H9 (cell line): ENCODE results near the gene MYLK. TPM values are rescaled to one million over a fixed set of nuclear protein-coding genes. Genes with fewer than 3 reads are reported as not detected.

Experiments used
- DNase-seq: peaks from one replicate; pipeline ENCODE4 v3.0.0-alpha.2; 2017
- H2AFZ ChIP-seq: one replicate; pipeline ENCODE4 v1.6.1; 2013; ENCODE audit warnings: mild to moderate bottlenecking, low read length, control low read depth, moderate library complexity
- H2AK5ac ChIP-seq: 2 replicates; pipeline ENCODE4 v1.6.1; 2013; ENCODE audit warnings: low read length, control low read depth, mixed read lengths; ENCODE audit not compliant: insufficient read length
- H2BK120ac ChIP-seq: one replicate; pipeline ENCODE4 v1.6.1; 2013; ENCODE audit warnings: low read depth, mild to moderate bottlenecking, low read length, control low read depth, inconsistent platforms; ENCODE audit not compliant: poor library complexity, severe bottlenecking
- H2BK12ac ChIP-seq: 2 replicates; pipeline ENCODE4 v1.6.1; 2013; ENCODE audit warnings: low read length, control low read depth, mixed read lengths, low read depth; ENCODE audit not compliant: insufficient read length
- H2BK15ac ChIP-seq: 2 replicates; pipeline ENCODE4 v1.6.1; 2013; ENCODE audit warnings: low read depth, low read length, control low read depth
- H2BK20ac ChIP-seq: one replicate; pipeline ENCODE4 v1.6.1; 2013; ENCODE audit warnings: low read depth, mild to moderate bottlenecking, low read length, control low read depth, inconsistent platforms; ENCODE audit not compliant: poor library complexity, severe bottlenecking
- H2BK5ac ChIP-seq: 2 replicates; pipeline ENCODE4 v1.6.1; 2013; ENCODE audit warnings: low read length, control low read depth, mixed read lengths; ENCODE audit not compliant: insufficient read length
- H3K14ac ChIP-seq: 2 replicates; pipeline ENCODE4 v1.6.1; 2013; ENCODE audit warnings: low read length, control low read depth; ENCODE audit not compliant: insufficient read depth
- H3K18ac ChIP-seq: 2 replicates; pipeline ENCODE4 v1.6.1; 2013; ENCODE audit warnings: low read depth, mild to moderate bottlenecking, mixed read lengths, low read length, control low read depth; ENCODE audit not compliant: insufficient read length
- H3K23ac ChIP-seq: 2 replicates; pipeline ENCODE4 v1.6.1; 2013; ENCODE audit warnings: low read length, control low read depth, mixed read lengths, low read depth; ENCODE audit not compliant: insufficient read length
- H3K23me2 ChIP-seq: 2 replicates; pipeline ENCODE4 v1.6.1; 2013; ENCODE audit warnings: low read depth, mild to moderate bottlenecking, mixed read lengths, low read length, control low read depth; ENCODE audit not compliant: insufficient read length, poor library complexity, severe bottlenecking
- H3K27ac ChIP-seq: 2 replicates; pipeline ENCODE4 v1.5.1; 2013; ENCODE audit warnings: low read length, control low read depth, mixed read lengths, low read depth; ENCODE audit not compliant: insufficient read length
- H3K27me3 ChIP-seq: 2 replicates; pipeline ENCODE4 v1.6.1; 2013; ENCODE audit warnings: low read length, control low read depth, inconsistent platforms; ENCODE audit not compliant: insufficient read depth
- H3K4ac ChIP-seq: 2 replicates; pipeline ENCODE4 v1.6.1; 2013; ENCODE audit warnings: low read depth, mild to moderate bottlenecking, control low read depth, inconsistent platforms, low read length, moderate library complexity
- H3K4me1 ChIP-seq: 2 replicates; pipeline ENCODE4 v1.6.1; 2013; ENCODE audit warnings: low read length, control low read depth, inconsistent platforms; ENCODE audit not compliant: insufficient read depth
- H3K4me2 ChIP-seq: 2 replicates; pipeline ENCODE4 v1.6.1; 2013; ENCODE audit warnings: low read length, control low read depth, mixed read lengths; ENCODE audit not compliant: insufficient read length, insufficient read depth
- H3K56ac ChIP-seq: 2 replicates; pipeline ENCODE4 v1.6.1; 2013; ENCODE audit warnings: low read depth, mild to moderate bottlenecking, mixed read lengths, low read length, control low read depth; ENCODE audit not compliant: insufficient read length
- H3K79me1 ChIP-seq: 2 replicates; pipeline ENCODE4 v1.6.1; 2013; ENCODE audit warnings: low read depth, mild to moderate bottlenecking, moderate library complexity, low read length, control low read depth, inconsistent platforms; ENCODE audit not compliant: insufficient read depth, poor library complexity, severe bottlenecking
- H3K79me2 ChIP-seq: 2 replicates; pipeline ENCODE4 v1.6.1; 2013; ENCODE audit warnings: low read length, control low read depth, inconsistent platforms; ENCODE audit not compliant: insufficient read depth
- H3K9ac ChIP-seq: 2 replicates; pipeline ENCODE4 v1.6.1; 2013; ENCODE audit warnings: low read length, control low read depth, mixed read lengths; ENCODE audit not compliant: insufficient read length; ENCODE audit errors: extremely low read depth
- H3K9me3 ChIP-seq: one replicate; pipeline ENCODE4 v1.6.1; 2013; ENCODE audit warnings: low read depth, low read length, inconsistent platforms; ENCODE audit not compliant: control insufficient read depth
- H3T11ph ChIP-seq: one replicate; pipeline ENCODE4 v1.6.1; 2013; ENCODE audit warnings: mild to moderate bottlenecking, low read length, control low read depth, inconsistent platforms
- H4K20me1 ChIP-seq: one replicate; pipeline ENCODE4 v1.6.1; 2013; ENCODE audit not compliant: control insufficient read depth, insufficient read length, insufficient read depth
- H4K5ac ChIP-seq: 2 replicates; pipeline ENCODE4 v1.6.1; 2013; ENCODE audit warnings: low read depth, mild to moderate bottlenecking, mixed read lengths, low read length, control low read depth; ENCODE audit not compliant: insufficient read length
- H4K8ac ChIP-seq: replicated peaks from 2 replicates; pipeline ENCODE4 v1.6.1; 2013; ENCODE audit warnings: low read length, control low read depth, mixed read lengths, low read depth; ENCODE audit not compliant: insufficient read length
- H4K91ac ChIP-seq: 2 replicates; pipeline ENCODE4 v1.6.1; 2013; ENCODE audit warnings: low read depth, mild to moderate bottlenecking, moderate library complexity, mixed read lengths, low read length, control low read depth; ENCODE audit not compliant: insufficient read length
- H3K27ac Mint-ChIP-seq, 3 experiments: 2 replicates in 2 of 3; 3 replicates in 1 of 3; pipeline ENCODE4 v1.8.0; 2020 to 2021; ENCODE audit warnings: mixed read lengths in 3 of 3, mild to moderate bottlenecking in 1 of 3, moderate library complexity in 1 of 3
- H3K27me3 Mint-ChIP-seq: 2 replicates; pipeline ENCODE4 v1.8.0; 2021; ENCODE audit warnings: low read depth, mild to moderate bottlenecking, moderate library complexity, mixed read lengths
- H3K36me3 Mint-ChIP-seq, 3 experiments: 2 replicates in 2 of 3; 3 replicates in 1 of 3; pipeline ENCODE4 v1.8.0; 2020 to 2021; ENCODE audit warnings: low read depth in 3 of 3, mixed read lengths in 3 of 3; ENCODE audit not compliant: insufficient read depth in 1 of 3
- H3K4me1 Mint-ChIP-seq, 2 experiments: 2 replicates each; pipeline ENCODE4 v1.8.0; 2020; ENCODE audit warnings: mixed read lengths in 2 of 2
- H3K4me3 Mint-ChIP-seq, 2 experiments: 2 replicates in 1 of 2; 3 replicates in 1 of 2; pipeline ENCODE4 v1.8.0; 2020 to 2021; ENCODE audit warnings: mild to moderate bottlenecking in 2 of 2, mixed read lengths in 2 of 2, moderate library complexity in 1 of 2
- H3K9me3 Mint-ChIP-seq, 2 experiments: 2 replicates in 1 of 2; 3 replicates in 1 of 2; pipeline ENCODE4 v1.8.0; 2020; ENCODE audit warnings: mild to moderate bottlenecking in 2 of 2, mixed read lengths in 2 of 2, moderate library complexity in 1 of 2
- WGBS: extraction: QIAGEN DNeasy Blood & Tissue Kit; methylation state at CpG from one replicate; pipeline ENCODE4 v1.1.7; 2013; ENCODE audit warnings: missing lambda C conversion rate, low lambda C conversion rate, mixed read lengths; ENCODE audit not compliant: insufficient read length; ENCODE audit errors: extremely low coverage; 5-methylcytosine and 5-hydroxymethylcytosine counted together
- total RNA-seq: library from RNA; stranded (reverse); gene quantifications from 2 replicates; pipeline ENCODE4 v1.2.1, GENCODE V29; 2021
- TF ChIP-seq, protein P1 (sequence below): fragments of 200-600 bp; sonication (generic); conservative IDR thresholded peaks from 3 replicates; pipeline ENCODE4 v1.8.0; 2021; ENCODE audit warnings: antibody characterized with exemption, mild to moderate bottlenecking

Gene MYLK
- total RNA-seq, 1 experiment from 2014 or later = 10.1 TPM

DNA sequence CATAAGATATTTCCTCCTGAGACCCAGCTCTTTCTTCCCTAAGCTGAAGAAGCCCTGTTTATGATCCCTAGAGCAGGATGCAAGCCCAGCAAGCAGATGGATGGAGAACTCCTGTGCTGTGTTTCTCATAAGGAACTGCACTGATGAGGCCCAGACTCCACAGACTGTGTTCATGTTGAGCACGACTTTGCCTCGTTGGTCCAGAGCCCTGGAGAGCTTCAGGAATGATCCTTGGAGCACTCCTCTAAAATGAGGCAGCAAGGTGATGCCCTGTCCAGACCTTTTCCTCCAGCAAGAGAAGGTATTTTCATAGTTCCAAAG, 83.8 kb downstream of the MYLK start:
- DNase-seq = no peak
- Histone ChIP-seq H2AFZ (no peak overlapping the region), H3K9me3 (no peaks in the 10 kb centered on the region), H3T11ph (no peak overlapping the region), H3K4me2 (no peak overlapping the region), H3K4ac (no peak overlapping the region), H4K5ac (no peak overlapping the region), H3K9ac (no peak overlapping the region), H2BK15ac (no peak overlapping the region), H3K23me2 (no peaks in the 10 kb centered on the region), H2AK5ac (no peak overlapping the region), H3K79me2 (no peaks in the 10 kb centered on the region), H3K27me3 (no peaks in the 10 kb centered on the region), H3K18ac (no peak overlapping the region), H3K14ac (no peak overlapping the region), H3K79me1 (no peaks in the 10 kb centered on the region), H4K20me1 (no peaks in the 10 kb centered on the region), H2BK20ac (no peak overlapping the region), H4K8ac (no peak overlapping the region), H3K23ac (no peak overlapping the region), H2BK120ac (no peak overlapping the region), H2BK12ac (no peak overlapping the region), H2BK5ac (no peak overlapping the region), H3K4me1 (no peaks in the 10 kb centered on the region), H3K56ac (no peak overlapping the region), H3K27ac (no peak overlapping the region), H4K91ac (no peak overlapping the region)
- Mint-ChIP-seq H3K4me1 (peaks cover 16 to 21% of the 10 kb centered on the region in 2 experiments), H3K4me3 (no peak overlapping the region), H3K36me3 (no peaks in the 10 kb centered on the region), H3K27ac (peak overlapping the region in 2 of 3 experiments; percentile 28 to 66; a peak in 3 of 7 replicates), H3K9me3 (no peaks in the 10 kb centered on the region), H3K27me3 (no peaks in the 10 kb centered on the region)
- WGBS = no CpG with 5 or more reads among the region's 2 CpGs
- TF ChIP-seq, protein P1, sequence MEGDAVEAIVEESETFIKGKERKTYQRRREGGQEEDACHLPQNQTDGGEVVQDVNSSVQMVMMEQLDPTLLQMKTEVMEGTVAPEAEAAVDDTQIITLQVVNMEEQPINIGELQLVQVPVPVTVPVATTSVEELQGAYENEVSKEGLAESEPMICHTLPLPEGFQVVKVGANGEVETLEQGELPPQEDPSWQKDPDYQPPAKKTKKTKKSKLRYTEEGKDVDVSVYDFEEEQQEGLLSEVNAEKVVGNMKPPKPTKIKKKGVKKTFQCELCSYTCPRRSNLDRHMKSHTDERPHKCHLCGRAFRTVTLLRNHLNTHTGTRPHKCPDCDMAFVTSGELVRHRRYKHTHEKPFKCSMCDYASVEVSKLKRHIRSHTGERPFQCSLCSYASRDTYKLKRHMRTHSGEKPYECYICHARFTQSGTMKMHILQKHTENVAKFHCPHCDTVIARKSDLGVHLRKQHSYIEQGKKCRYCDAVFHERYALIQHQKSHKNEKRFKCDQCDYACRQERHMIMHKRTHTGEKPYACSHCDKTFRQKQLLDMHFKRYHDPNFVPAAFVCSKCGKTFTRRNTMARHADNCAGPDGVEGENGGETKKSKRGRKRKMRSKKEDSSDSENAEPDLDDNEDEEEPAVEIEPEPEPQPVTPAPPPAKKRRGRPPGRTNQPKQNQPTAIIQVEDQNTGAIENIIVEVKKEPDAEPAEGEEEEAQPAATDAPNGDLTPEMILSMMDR = no peak
